HG03432 (cell line): ENCODE measurements around the gene MAPK6.

Experiments used
- ATAC-seq: cut with Tn5 transposase; IDR thresholded peaks from one replicate; pipeline ENCODE4 v1.9.1; 2021; ENCODE audit warnings: mild to moderate bottlenecking, moderate library complexity; ENCODE audit not compliant: unreplicated experiment

The MAPK6 gene

DNA sequence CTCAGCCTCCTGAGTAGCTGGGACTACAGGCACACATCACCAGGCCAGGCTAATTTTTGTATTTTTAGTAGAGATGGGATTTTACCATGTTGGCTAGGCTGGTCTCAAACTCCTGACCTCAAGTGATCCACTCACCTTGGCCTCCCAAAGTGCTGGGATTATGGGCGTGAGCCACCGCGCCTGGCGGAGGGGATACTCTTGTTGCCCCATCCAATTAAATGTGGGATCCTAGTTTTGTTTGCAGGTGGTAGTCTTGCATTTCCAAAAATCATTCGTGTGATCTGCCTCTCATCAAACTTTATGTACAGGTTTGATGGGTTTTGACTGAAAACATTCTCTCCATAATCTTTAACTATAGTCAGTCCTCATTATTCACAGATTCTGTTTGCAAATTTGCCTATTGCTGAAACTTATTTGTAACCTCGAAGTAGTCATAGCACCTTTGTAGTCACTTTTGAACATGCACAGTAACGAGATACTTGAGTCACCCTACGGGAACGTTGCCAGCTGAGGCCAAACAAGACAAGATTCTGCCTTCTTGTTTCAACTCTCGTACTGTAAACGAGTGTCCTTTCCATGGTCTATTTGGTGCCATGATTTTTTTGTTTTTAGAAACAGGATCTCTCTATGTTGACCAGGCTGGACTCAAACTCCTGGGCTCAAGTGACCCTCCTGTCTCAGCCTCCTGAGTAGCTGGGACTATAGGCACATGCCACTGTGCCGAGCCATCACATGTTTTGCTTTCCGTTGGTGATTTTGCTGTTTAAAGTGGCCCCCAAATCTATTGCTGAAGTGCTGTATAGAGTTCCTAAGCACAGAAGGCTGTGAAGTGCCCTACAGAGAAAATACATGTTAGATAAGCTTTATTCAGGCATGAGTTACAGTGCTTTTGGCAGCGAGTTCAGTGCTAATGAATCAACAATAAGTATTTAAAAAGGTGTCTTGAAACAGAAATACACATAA, 8.1 kb upstream of the MAPK6 start:
- no peak for ATAC-seq

DNA sequence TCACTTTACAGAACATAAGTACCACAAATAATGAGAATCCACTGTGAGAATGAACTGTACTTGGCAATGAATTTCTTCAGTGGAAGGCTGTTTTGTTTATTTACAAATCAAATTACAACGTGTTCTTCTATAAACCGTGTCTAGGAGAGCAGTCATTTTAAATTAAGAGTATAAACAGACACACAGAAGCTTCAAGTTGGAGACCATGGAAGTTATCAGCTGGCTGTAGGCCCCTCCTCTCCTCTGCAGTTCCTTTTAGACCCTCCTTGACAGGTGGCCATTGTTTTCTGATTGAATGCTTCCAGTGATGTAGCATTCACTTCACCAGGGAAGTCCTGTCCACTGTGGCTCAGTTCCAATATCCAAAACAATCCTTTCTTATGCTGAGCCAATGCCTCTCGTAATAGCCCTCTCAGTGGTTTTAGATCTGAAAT, 7.3 kb upstream of the MAPK6 start:
- no peak for ATAC-seq

DNA sequence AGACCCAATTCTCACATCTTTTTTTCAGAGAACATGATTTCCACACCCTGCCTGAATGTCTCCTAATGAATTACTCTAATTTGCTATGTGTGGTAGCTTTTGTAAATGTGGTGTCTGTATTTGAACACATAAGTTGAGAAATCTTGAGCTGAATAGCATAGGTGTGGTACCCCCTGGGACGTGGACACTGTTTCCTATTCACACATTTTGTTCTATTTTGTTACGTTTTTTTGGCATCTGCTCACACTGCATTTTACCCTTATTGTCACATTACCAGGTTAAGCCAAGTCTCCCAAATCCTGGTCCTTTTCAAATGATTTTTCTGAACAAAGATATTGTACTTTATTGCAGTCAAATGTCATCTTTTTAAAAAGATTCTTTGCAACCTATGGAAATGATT, 6.8 kb upstream of the MAPK6 start:
- no peak for ATAC-seq

DNA sequence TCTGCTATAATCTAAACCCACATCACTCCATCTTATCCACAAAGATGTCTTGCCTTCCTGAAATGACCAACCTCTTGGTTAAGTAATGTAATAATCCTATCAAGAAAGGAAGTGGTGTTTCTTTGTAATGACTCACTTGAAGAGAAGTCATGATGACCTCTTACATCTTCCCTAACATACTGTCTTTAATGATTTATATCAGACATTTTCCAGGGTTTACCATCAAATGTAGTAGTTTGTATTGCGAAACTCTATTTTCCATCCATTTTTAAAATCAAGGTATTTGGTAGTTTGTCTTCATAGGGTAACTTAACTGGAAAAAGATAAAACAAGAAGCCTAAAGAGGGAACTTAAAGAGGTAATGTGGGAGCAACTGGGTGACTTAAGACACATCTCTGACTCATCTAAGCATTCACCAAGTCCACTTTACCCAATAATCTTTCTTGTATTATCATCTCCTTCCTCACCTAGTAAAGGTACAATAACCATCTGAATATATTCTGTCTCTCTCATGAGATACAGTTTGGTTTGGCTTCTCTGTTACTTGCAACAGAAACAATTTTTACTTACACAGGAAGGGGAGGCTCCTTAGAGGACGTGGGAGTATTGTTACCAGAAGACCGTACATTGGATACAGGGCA, 5.7 kb upstream of the MAPK6 start:
- ATAC-seq, result peak; percentile 51

DNA sequence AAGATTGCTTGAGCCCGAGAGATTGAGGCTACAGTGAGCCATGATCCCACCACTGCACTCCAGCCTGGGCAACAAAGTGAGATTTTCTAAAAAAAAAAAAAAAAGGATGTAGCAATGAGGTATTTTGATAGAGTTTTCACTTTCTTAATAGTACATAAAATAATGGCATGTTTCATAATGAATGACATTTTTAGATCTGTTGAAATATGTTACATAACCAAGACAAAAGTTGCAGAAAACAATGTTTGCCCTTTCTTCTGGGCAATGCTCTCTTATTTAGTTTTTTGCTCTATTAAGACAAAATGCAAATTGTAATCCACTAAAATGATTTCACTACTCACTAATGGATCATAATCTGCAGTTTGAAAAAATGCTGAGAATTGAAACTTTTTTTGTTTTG, 4.4 kb upstream of the MAPK6 start:
- no peak for ATAC-seq

DNA sequence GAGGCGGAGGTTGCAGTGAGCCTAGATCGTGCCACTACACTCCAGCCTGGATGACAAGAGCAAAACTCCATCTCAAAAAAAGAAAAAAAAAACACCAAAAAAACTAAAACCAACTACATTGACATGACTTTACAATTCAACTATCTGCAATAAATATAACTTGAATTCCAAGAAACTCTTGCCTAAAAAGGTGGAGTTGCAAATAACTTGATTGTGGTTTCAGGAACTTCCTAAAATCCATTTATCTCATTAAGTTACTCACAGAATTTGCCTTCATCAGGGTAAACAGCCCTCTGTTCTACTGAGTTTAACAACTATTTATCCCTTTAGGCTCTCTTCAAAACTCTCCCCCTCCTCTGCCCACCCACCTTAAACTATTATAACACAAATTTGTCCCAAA, 2.7 kb upstream of the MAPK6 start:
- no peak for ATAC-seq

DNA sequence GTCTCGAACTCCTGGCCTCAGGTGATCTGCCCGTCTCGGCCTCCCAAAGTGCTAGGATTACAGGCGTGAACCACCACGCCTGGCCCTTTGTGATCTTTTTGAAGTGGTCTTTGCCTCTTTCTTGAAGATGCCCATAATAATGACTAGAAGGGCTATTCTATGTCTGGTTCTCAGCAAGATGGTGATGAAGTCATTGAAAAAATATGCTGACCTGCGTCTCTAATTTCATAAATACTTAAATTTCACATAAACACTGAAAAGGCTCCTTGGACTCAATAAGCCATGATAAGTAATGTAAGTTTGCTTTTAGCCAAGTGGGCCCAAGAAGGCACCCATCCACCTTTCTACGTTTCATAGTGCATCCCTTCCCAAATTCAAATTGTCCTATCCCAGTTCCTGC, 775 bp upstream of the MAPK6 start:
- no peak for ATAC-seq

DNA sequence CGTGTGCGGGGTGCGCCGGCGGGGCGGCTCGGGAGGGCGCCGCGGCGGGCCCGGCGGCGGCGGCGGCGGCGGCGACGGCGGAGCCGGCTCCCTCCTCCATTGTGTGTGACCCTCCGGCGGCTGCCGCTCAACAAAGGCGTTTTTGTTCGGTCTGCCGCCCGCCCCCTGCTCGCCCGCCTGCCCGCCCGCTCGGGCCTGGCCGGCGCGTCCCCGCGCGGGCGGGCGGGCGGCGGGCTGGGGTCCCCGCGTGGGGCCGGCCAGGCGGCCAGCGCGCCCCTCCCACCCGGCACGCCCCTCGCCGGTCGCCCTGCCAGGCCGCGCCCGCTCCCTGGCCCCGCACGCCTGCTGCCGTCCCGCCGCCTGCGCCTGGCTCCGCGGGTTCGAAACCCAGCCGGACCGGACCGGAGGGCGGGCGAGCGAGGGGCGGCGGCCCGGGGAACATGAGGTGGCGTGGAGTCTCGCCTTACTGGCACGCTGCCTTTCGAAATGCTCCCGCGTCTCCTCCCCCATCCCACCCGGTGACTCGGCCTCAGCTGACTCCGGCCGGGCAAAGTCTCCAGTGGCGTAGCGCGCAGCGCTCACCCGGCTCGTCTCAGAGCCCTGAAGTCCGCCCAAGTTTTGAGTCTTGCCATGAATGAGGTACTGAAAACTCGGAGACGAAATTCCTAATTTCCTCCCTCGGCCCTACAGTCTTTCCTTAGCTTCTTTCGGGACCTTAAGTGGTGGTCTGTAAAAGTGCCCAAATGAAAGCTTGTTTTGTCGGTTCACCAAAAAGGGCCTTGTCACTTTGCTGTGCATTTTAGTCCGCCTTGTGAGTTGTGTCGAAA, 588 bp downstream of the MAPK6 start:
- peak; percentile 67 for ATAC-seq

DNA sequence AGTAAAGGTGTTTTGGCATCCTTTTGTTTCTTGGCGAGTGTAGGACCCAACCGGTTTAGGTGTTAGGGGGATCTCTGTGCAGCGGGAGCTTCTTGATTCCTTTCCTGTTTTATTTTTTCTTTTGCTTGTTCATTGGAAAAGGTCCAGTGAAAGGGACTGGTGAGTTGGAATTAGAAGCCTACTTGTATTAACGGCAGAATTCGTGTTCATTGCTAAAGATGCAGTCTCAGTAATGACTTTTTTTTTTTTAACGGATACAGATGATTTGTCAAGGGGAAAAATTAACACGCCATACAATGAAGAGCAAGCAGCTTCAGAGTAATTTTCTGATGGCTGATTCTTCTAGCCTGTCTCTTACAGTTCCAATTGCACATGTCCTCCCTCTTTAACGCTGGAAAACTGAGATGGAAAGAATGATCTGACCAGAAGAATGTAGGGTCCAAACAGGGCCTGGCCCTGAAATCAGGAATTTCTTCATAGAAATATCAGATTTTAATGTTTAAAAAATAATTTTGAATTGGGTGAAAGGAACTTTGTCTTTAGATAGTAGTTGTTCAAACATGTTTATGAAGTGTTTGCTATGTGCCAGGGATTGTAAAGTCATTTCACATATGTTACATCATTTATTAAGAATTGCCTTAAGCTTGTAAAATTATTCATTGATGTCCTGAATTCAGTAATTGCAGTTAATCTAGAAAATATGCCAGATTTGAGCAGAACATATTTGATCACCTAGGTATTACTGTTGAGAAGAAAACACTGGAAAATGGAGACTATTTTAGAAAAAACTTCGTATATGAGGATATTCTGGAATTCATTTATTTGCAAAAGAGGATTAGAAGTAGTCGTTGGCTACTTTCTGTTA, 1.4 kb downstream of the MAPK6 start:
- no peak for ATAC-seq

DNA sequence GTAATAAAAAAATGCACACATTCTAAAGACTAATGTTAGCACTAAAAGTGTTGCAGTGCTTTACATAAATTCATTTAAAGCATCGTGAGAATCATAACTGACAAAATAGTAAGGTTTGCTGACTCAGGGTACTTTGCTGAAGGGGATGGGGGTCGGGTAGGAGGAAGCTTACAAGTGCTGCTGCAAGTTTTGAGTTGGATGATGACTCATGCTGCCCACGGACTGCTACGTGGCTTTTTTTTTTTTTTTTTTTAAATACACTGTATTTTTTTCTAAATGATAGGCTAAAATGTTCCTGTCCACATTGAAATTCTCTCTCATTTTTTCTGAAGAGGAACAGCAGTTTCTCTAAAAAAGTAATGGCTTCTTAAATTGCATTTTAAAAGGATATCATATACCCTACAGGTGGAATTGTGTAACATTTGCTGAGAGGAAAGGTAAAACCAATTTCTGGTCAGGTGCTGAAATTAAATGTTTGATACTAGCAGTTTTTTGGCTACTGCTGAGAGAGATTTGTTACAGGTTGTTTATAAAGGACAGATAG, 2.2 kb downstream of the MAPK6 start:
- ATAC-seq, result peak; percentile 20

DNA sequence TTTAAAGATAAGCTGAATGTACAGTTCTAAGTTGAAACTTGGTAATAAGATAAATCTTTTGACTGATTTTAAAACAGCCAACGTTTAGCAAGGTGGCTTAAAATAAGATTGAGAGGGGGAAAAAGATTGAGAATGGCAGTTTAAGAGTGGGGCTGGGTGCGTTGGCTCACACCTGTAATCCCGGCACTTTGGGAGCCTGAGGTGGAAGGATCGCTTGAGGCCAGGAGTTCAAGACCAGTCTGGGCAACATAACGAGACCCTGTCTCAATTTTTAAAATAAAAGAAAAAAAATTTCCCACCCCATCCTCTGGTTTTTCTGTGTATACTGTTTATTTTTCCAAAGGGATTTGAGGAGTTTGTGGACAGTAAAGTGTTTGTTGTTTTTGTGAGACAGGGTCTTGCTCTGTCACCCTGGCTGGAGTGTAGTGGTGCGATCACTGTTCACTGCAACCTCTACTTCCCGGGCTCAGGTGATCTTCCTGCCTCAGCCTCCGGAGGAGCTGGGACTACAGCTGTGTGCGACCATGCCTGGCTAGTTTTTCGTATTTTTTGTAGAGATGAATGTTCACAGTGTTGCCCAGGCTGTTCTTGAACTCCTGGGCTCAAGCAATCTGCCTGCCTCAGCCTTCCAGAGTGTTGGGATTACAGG, 3.0 kb downstream of the MAPK6 start:
- no peak for ATAC-seq

DNA sequence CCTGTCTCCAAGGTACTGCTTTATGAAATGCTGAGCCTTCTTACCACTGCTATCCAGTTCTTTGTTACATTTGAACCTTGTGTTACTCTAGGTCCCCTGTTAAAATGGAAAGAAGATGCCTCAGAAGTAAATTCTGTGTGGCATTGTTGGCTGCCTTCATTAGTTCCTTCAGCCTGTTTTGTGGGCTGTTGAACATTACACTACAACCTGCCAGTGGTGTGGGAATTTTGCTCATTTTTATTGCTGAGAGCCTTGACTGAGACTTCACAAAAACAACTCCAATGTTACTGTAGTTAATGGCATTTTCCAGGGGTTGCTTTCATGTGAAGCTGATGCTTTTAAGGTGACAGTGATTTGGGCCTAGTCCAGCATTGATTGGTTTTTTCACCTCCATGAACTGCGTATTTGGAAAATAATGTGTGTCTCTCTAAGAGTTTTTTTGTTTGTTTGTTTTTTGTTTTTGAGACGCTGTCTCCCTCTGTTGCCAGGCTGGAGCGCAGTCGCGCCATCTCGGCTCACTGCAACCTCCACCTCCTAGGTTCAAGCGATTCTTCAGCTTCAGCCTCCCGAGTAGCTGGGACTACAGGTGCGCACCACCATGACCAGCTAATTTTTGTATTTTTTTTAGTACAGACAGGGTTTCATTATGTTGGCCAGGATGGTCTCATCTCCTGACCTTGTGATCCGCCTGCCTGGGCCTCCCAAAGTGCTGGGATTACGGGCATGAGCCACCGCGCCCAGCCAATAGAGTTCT, 4.3 kb downstream of the MAPK6 start:
- no peak for ATAC-seq

DNA sequence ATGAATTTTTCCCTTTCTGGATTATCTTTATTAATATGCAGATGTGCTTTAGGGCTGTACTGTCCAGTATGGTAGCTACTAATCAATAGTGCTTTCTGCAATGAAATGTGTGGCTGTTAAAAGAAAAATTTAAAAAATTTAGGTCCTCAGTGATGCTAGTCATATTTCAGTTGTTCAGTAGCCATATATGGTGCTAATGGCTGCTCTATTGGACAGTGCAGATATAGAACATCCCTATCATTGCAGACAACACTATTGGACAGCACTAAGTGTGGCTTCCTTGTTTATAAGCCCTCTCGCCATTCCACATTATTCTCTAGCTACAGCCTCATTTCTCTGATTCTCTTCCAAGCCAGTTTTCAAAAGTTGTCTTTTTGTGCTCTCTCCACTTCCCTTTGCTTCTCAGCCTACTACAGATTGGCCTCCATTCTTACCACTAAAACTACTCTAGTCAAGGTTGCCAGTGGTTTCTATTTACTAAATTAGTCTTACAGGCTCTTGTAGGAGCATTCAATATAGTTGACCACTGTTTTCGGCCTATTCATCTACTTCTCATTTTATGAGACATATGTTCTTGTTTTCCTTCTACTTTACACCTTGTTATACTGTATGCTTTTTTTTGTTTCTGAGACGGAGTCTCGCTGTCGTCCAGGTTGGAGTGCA, 9.5 kb downstream of the MAPK6 start:
- ATAC-seq, result no peak

DNA sequence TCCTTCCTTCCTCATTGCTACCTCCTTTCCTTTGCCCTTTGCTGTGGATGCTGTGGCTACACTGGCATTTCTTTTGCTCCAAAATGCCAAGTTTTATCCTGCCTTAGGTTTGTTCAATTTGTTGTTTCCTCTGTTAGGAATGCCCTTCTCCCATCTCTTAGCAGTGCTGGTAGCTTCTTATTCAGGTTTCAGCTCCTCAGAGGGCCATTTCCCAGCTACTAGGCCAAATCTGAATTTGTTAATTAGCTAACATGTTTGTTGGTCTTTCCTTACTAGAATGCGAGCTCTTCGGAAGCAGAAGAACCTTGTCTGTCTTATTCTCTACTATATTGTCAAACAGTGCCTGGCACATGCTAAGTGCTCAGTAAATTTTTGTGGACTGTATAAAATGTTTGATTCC, 11.0 kb downstream of the MAPK6 start:
- no peak for ATAC-seq

DNA sequence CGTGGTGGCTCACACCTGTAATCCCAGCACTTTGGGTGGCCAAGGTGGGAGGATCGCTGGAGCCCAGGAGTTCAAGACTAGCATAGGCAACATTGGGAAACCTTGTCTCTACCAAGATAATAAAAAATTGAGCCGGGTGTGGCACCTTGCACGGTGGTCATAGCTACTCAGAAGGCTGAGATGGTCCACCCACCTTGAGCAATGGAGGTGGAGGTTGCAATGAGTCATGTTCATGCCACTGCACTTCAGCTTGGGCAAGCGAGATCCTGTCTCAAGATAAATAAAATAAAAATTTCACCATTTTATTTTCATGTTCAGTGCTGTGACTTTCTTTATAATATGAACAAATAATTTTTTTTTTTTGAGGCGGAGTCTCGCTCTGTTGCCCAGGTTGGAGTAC, 12.5 kb downstream of the MAPK6 start:
- no peak for ATAC-seq

DNA sequence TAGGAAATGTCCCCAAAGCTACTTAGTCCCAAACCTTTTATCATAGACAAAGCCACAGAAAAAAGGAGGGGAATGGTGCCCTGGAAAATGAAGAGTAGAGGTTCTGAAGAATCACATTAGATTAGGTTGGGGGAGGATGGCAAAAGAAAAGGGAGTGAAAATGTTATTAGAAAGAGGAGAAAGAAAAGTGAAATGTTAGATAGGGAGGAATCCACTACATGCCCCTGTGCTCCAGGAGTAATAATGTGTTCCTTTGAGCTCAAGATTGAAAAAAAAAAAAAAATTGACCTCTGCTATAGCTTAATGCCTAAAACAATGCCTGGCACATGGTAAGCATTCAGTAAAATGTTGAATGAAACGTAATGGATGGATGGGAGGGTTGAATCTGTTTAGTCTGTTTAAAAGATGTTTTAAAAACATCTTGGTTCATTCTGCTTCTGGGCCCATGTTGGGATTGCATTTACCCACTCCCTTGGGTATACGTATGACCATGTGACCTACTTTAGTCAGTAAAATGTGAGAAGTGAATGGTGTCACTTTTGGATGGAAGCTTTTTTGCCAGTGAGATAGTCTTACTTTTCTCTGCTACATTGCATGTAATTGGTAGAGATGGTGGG, 19.0 kb downstream of the MAPK6 start:
- ATAC-seq, result no peak

DNA sequence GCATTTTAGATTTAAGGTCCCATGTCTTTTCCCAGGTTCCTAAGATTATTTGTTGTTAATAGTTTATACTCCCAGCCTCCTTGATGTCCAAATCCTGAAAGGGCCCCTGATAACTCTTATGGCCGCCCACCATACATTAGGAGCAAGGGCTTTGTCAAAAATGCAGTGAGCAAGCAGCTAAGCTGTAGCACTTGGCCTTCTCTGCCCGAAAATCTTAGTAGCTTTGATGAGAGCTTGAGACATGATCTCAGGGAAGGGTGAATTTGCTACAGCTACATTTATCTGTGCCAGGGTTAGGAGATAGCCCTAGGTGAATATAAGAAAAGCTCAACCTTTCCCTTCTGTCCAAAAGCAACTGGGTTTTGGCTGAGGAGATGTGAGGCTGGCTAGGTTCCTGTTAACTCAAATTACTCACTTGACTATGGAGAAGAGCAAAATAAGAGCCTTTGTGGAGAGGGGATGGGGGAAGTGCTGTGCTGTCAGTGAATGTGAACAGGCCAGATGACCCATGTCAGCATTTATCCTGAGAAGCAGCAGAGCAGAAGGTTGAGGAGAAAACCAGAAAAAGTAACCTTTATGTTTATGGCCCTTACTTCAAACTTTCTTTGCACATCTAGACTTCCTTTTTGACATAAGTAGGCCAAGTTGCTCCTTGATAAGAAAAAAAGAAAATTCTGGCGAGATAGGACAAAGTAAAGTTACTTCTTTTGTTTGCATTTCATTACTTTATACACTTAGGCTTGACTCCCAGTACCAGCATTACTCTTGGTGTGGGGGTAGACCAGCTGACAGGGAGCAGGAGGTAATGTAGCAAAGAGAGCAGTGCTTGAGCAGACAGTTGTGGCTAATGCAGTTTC, 21.1 kb downstream of the MAPK6 start:
- ATAC-seq, result no peak
